ENCODE data around the gene SERGEF. TPM values are rescaled to one million over a fixed set of nuclear protein-coding genes. Genes with fewer than 3 reads are reported as not detected.

The SERGEF gene
- polyA plus RNA-seq, 2 of the 4 experiments (the other 2 are of a cell fraction), result 20.7 to 24.1 TPM

DNA sequence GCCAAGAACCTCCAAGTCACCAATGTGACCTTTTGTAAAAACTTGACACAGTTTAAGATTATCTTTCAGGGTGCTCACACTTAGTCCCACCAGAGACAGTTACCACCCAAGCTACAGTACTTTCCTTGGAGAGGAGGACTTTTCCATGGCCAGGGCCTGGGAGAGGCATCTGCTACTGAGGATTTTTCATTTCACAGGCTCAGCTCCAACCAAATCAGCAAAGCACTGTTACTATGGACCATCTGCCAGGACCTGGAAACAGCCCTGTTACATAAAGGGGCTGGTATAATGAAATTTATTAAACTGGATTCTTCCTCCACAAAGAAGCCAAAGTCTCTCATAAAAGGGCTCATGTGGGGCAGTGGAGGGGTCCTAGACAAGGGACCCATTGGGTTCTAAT is 38.6 kb downstream of the SERGEF start (continued):
- TF ChIP-seq FOXS1 (CRISPR knock-in tag; IDR thresholded peaks at IDR 0.05), result no peak
- TF ChIP-seq POLR2A (IDR thresholded peaks at IDR 0.05; ENCODE audit: low read length), result no peak
- TF ChIP-seq MAZ (IDR thresholded peaks at IDR 0.05; ENCODE audit: borderline replicate concordance, low read depth, low read length), result no peak
- no peak for TF ChIP-seq FOSB (CRISPR knock-in tag; IDR thresholded peaks at IDR 0.05)
- TF ChIP-seq RAD21 (conservative IDR thresholded peaks at IDR 0.05 in 1 of 2, IDR thresholded peaks at IDR 0.05 in 1 of 2), result no peak

DNA sequence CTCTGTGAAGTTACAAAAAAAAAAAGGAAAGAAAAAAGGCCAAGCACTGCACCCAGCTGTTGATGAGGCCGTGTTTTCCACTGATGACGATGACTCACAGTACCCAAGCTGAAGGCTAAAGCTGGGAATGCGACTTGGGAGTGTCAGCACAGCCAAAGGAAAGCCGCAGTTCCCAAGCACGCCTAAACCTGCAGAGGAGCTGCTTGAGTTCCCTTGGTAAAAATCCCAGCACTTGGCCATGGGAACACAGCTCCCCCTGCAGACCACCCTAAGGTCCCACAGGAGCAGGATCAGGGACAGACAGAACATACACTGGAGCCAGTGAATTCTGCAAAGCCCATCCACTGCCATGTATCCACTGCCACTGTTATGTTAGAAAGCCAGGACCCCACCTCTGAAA is 39.9 kb downstream of the SERGEF start:
- peak; percentile 66 to 90; a peak in 5 of 6 replicates for ATAC-seq
- POLR2A ChIA-PET, result no interaction called here

DNA sequence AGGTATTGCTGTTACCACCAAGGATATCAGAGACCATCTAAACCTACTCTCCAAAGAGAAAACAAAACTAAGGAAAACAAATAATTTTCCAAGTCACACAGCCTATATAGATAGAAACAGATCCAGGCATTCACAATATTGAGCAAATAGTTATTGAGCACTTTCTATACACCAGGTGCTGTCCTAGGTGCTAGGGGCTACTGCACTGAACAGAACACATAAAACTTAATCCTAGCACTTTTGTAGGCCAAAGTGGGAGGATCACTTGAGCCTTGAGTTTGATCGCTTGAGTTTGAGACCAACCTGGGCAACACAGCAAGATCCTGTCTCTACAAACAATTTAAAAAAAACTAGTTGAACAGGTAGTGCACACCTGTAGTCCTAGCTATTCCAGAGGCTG is 44.6 kb downstream of the SERGEF start:
- no peak for DNase-seq (ENCODE audit: low read depth in 1 of 2, low spot score in 1 of 2)
- POLR2A ChIA-PET, result no interaction called here
- no peak overlapping the region for H3K4me3 ChIP-seq
- H3K27ac ChIP-seq, result no peak overlapping the region
- ATAC-seq, result no peak
- CTCF ChIA-PET, result interaction anchor here (1.0 to 24.3 kb wide), 4 partner anchors 9 to 236 kb away, joined by 3 to 403 read pairs (median 11); partner anchors contain the start of gene KCNC1
- no peaks in the 10 kb centered on the region for H3K9me3 ChIP-seq
- H3K4me2 ChIP-seq, result no peak overlapping the region
- no peak for FAIRE-seq
- TF ChIP-seq, protein P1, sequence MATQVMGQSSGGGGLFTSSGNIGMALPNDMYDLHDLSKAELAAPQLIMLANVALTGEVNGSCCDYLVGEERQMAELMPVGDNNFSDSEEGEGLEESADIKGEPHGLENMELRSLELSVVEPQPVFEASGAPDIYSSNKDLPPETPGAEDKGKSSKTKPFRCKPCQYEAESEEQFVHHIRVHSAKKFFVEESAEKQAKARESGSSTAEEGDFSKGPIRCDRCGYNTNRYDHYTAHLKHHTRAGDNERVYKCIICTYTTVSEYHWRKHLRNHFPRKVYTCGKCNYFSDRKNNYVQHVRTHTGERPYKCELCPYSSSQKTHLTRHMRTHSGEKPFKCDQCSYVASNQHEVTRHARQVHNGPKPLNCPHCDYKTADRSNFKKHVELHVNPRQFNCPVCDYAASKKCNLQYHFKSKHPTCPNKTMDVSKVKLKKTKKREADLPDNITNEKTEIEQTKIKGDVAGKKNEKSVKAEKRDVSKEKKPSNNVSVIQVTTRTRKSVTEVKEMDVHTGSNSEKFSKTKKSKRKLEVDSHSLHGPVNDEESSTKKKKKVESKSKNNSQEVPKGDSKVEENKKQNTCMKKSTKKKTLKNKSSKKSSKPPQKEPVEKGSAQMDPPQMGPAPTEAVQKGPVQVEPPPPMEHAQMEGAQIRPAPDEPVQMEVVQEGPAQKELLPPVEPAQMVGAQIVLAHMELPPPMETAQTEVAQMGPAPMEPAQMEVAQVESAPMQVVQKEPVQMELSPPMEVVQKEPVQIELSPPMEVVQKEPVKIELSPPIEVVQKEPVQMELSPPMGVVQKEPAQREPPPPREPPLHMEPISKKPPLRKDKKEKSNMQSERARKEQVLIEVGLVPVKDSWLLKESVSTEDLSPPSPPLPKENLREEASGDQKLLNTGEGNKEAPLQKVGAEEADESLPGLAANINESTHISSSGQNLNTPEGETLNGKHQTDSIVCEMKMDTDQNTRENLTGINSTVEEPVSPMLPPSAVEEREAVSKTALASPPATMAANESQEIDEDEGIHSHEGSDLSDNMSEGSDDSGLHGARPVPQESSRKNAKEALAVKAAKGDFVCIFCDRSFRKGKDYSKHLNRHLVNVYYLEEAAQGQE (IDR thresholded peaks at IDR 0.05), result peak; percentile 52; the same call in 1 of the 2 replicates
- no peak for TF ChIP-seq TFCP2L1 (CRISPR knock-in tag; IDR thresholded peaks at IDR 0.05)
- no peak for TF ChIP-seq CEBPB (IDR thresholded peaks at IDR 0.05)
- 93% methylated on average over 1 of the region's 1 CpG for WGBS (ENCODE audit: missing lambda C conversion rate)
- H3K4me1 ChIP-seq, result no peaks in the 10 kb centered on the region

More for the DNA sequence above, 39.9 kb downstream of the SERGEF start:
- DNase-seq (ENCODE audit: low read depth in 1 of 2, low spot score in 1 of 2), result peak; percentile 23 to 62
- Histone ChIP-seq H3K4me3 (no peak overlapping the region), H3K4me1 (no peaks in the 10 kb centered on the region), H3K4me2 (no peak overlapping the region), H3K9me3 (no peaks in the 10 kb centered on the region), H3K27ac (no peak overlapping the region)
- no peak for FAIRE-seq
- CTCF ChIA-PET, result interaction anchor here (0.6 to 24.3 kb wide), 11 partner anchors 11 to 374 kb away, joined by 3 to 403 read pairs (median 4); partner anchors contain the start of gene KCNC1
- TF ChIP-seq, protein P2, sequence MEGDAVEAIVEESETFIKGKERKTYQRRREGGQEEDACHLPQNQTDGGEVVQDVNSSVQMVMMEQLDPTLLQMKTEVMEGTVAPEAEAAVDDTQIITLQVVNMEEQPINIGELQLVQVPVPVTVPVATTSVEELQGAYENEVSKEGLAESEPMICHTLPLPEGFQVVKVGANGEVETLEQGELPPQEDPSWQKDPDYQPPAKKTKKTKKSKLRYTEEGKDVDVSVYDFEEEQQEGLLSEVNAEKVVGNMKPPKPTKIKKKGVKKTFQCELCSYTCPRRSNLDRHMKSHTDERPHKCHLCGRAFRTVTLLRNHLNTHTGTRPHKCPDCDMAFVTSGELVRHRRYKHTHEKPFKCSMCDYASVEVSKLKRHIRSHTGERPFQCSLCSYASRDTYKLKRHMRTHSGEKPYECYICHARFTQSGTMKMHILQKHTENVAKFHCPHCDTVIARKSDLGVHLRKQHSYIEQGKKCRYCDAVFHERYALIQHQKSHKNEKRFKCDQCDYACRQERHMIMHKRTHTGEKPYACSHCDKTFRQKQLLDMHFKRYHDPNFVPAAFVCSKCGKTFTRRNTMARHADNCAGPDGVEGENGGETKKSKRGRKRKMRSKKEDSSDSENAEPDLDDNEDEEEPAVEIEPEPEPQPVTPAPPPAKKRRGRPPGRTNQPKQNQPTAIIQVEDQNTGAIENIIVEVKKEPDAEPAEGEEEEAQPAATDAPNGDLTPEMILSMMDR (IDR thresholded peaks at IDR 0.05), result peak; percentile 32; the same call in 2 of the 3 replicates
- peak in 1 of 2 experiments; percentile 48; a peak in 2 of 5 replicates for TF ChIP-seq RAD21 (conservative IDR thresholded peaks at IDR 0.05 in 1 of 2, IDR thresholded peaks at IDR 0.05 in 1 of 2)
- TF ChIP-seq, protein P3, sequence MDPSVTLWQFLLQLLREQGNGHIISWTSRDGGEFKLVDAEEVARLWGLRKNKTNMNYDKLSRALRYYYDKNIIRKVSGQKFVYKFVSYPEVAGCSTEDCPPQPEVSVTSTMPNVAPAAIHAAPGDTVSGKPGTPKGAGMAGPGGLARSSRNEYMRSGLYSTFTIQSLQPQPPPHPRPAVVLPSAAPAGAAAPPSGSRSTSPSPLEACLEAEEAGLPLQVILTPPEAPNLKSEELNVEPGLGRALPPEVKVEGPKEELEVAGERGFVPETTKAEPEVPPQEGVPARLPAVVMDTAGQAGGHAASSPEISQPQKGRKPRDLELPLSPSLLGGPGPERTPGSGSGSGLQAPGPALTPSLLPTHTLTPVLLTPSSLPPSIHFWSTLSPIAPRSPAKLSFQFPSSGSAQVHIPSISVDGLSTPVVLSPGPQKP (IDR thresholded peaks at IDR 0.05; ENCODE audit: low read depth, low read length), result no peak
- no peak for TF ChIP-seq FOSL2 (IDR thresholded peaks at IDR 0.05)
- peak; percentile 14; the same call in 1 of the 2 replicates for TF ChIP-seq FOSL2 (CRISPR knock-in tag; IDR thresholded peaks at IDR 0.05)
- WGBS (ENCODE audit: missing lambda C conversion rate), result 72% methylated on average over 5 of the region's 5 CpGs

DNA sequence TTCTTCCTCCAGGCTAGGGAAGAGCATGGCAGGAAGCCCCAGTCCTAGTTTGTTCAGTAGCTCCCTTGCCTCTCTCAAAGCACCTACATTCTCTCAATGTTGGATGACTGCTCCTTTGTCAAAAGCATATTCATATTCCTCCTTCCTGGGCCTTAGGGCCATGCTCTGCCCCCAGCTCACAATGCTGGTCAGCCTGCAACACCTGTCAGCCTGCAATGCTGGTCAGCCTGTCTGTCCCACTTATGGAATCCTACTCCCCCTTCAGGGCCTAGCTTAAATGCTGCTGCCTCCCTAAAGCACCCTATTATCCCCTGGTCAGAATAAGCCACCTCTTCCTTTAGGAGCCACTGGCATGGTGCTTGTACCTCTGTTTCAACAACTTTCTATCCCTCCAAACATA is 45.2 kb downstream of the SERGEF start:
- ChIA-PET CTCF (interaction anchor here (0.8 to 24.3 kb wide), 3 partner anchors 11 to 235 kb away, joined by 4 to 403 read pairs (median 69); partner anchors contain the start of gene KCNC1), POLR2A (no interaction called here)
- ATAC-seq (no peak), DNase-seq (ENCODE audit: low read depth in 1 of 2, low spot score in 1 of 2) (no peak), FAIRE-seq (no peak)
- Histone ChIP-seq H3K4me3 (no peak overlapping the region), H3K27ac (no peak overlapping the region), H3K4me1 (no peaks in the 10 kb centered on the region), H3K4me2 (no peak overlapping the region), H3K9me3 (no peaks in the 10 kb centered on the region)
- TF ChIP-seq FOXS1 (CRISPR knock-in tag; IDR thresholded peaks at IDR 0.05), result no peak
- no peak for TF ChIP-seq MAZ (IDR thresholded peaks at IDR 0.05; ENCODE audit: borderline replicate concordance, low read depth, low read length)
- no peak for TF ChIP-seq JUNB (IDR thresholded peaks at IDR 0.05)
- TF ChIP-seq, protein P4, sequence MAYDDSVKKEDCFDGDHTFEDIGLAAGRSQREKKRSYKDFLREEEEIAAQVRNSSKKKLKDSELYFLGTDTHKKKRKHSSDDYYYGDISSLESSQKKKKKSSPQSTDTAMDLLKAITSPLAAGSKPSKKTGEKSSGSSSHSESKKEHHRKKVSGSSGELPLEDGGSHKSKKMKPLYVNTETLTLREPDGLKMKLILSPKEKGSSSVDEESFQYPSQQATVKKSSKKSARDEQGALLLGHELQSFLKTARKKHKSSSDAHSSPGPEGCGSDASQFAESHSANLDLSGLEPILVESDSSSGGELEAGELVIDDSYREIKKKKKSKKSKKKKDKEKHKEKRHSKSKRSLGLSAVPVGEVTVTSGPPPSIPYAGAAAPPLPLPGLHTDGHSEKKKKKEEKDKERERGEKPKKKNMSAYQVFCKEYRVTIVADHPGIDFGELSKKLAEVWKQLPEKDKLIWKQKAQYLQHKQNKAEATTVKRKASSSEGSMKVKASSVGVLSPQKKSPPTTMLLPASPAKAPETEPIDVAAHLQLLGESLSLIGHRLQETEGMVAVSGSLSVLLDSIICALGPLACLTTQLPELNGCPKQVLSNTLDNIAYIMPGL (CRISPR knock-in tag; IDR thresholded peaks at IDR 0.05; ENCODE audit: borderline replicate concordance), result no peak
- no peak for TF ChIP-seq RNF2 (IDR thresholded peaks at IDR 0.05; ENCODE audit: borderline replicate concordance, low read depth)
- no peak for TF ChIP-seq CHD4 (IDR thresholded peaks at IDR 0.05; ENCODE audit: borderline replicate concordance)

Data from A549 (cell line).